Measurements from ENCODE around the gene FAM219A.

The FAM219A gene

DNA sequence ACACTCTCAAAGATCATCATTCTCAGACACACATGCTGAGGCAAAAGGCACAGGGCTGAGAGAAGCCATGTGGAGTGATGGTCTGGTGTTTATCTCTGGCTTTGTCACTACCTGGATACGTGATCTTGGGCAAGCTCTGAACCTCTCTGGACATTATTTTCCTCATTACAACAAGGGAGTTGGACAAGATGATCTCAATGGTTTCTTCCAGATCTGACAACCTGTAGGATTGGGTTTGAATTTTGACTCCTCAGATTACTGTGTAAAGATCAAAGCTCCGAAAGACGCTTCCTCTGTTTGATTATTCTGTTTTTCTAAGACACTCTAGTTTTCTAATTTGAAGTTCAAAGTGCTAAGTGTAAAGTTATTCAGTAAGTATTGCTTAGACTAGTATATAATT is 109.0 kb downstream of the FAM219A start:
- DNase-seq (ENCODE audit: low read depth in 2 of 2) = no peak
